GM19023 (cell line): ENCODE data around the gene PM20D1.
A peak's percentile ranks its signal among the peaks of the same experiment; 100 is the strongest.
"Not testable (repeated sequence)": the region's sequence is repeated elsewhere in the genome, so short reads cannot be mapped to it uniquely, and the experiment has no call there.

Experiments
- ATAC-seq: cut with Tn5 transposase; IDR thresholded peaks from one replicate; pipeline ENCODE4 v1.9.1; 2021; ENCODE audit warnings: mild to moderate bottlenecking, moderate library complexity; ENCODE audit not compliant: unreplicated experiment

PM20D1 gene

DNA sequence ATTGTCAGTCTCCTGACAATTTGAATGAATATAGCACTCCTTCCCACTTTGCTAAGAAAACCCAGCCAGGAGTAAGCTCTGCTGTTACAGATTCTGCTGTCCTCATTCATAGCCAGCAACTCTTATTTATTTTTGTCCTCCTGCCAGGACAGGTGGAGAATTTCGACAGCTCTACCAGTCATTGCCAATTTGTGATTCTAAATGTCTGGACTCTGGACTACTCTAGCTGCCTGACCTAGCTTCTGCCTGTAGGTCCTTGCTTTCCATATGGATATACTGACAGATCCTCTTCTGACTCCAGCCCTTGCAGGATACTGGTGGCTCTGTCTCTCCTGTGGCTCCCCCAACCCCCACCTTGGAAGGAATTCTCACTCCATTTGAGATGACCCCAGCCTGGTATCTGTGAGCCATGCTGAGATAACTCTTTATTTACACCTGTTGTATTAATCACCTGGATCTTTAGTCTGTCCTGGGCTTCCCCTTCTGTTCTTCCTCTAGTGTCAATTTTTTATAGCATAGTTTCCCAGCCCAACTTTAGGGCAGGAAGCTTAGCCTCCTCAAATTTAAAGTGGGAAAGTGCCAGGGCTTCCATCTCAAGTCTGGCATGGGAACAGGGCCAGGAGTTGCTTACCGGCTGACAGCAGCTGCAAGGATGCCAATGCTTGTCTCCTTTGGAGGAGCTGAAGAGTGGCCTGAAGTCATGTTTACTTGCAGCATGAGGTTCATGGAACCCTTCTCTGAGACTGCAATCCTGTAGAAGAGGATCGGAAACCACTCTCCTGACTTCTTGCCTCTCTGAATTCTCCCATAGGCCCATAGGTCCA, 6.7 kb downstream of the PM20D1 start:
- no peak for ATAC-seq

DNA sequence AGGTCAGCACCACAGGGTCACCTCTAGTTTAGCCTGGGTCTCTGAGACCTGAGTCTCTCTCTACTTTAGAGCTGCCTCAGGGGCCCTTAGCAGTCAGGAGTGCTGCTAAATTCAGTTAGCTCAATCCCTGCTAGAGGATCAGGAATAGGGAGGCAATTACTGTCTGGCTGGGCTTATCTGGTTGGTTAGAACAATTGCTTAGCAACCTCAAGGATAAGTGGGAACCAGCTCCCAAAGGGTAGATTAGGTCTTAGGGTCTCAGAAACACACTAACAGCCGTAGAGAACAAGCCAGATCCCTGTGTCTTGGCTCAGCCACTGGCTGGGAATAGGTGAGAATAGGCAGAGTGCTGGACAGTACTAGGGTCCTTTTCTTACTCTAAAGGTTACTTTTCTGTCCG, 7.7 kb downstream of the PM20D1 start:
- no peak for ATAC-seq

DNA sequence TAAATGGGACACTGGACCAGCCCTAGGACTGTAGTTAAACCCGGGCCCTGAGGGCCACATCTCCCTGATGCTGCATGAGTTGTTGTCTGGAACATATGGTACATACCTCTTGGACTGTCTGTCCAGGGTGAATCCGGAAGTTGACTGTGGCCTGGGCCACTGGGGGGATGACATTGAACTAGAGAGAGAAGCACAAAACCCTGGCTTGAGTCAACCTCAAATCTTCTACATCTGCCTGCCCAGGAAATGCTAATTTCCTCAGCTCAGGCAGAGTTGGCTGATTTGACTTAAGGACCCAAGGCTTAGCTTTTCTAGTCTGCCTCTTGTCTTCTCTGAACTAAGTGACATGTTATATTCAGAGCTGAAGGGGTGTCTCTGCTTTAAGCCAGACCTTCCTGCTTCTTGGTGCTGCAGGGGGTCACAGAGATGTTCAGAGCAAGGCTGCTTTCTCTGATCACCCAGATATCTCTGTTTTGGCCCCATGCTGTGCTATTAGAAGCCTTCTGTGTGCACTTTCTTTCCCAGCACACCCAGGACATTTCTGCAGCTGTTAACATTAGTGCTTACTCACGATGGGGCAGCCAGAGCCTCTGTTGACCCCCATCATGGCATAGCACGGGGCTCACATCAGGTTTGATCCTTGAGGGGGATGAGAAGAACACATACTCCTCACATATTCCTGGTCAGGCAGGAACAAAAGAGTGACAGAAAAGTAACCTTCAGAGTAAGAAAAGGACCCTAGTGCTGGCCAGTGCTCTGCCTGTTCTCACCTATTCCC, 9.6 kb downstream of the PM20D1 start:
- ATAC-seq: no peak

DNA sequence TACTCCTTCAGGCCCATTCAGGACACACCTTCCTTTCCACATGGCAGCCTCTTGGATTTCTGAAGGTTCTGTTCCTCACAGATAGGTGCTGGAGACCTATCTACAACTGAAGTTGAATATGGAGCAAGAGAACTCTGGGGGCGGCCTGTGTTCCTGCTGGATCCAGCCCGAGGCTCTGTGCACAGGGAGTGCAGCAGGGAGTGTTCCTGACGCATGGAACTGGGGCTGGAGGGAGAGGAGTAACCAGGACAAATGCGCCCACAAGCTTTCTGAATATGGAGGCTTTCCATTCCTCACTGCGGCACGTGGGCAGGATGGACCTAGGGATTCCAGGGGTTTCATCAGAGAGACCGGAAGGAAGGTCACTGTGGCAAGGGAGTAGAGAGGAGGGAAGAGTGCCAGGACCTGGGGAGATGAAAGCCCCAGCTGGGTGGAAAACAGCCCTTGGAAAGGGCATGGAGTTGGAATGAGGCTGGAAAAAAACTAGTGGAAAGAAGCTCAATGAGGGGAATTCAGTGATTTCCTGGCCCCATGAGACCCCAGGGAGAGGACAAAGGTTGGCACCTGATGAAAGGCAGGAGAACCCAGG, 12.5 kb downstream of the PM20D1 start:
- ATAC-seq: no peak

DNA sequence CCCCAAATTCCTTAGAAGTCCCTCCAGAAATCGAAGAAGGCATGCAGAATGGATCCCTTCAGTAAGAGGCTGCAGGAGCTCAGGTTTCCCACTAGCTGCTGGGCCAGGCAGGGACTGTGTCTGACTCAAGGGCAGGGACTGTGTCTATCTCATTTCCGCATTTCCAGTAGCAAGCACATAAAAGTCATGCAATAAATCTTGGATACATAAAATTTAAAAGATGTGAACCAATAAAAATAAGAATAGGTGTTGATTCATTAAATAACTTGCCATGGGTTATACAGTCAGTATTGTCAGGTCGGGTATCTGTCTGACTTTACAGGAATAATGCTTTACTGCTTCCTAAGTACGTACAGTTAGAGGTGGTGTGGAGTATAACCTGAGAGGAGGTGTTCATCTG, 15.2 kb downstream of the PM20D1 start:
- no peak for ATAC-seq

DNA sequence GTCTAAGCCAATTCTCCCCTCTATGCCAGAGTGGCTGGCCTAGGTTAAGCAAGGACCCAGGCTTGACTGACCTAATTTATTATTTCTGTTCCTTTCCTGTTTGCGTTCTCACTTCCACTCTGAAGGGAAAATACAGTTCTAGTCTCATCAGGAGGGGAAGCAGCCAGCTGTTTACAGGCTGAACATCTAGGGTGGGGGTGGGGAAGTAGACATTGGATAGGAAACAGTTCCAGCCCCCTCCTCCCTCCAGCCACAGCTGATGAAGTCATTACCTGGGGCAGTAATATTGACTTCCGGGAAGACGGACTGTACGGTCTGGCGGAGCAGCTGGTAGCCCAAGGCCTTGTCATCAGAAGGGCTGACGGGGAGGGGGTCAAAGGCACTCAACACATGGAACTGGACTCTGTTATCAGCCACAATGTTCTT, 17.6 kb downstream of the PM20D1 start:
- ATAC-seq: no peak

DNA sequence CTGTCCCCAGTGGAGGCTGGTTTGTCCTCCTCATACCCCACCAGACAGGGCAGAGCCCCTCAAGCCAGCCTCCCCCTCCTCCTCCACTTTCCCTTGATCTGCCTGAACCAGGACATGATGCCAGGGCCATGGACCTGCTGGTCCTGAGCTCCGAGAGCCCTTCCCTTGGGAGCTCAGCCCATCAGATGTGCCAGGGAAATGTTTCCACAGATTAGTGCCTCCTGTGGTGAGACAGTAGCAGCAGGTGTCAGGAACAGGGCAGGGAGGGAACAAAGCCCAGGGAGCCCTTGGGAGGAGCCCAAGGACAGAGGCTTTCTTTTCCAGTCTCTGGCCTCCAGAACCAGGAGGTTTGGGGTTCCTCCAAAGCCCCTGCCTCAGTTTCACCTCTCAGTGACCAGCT, 22.3 kb downstream of the PM20D1 start:
- no peak for ATAC-seq

DNA sequence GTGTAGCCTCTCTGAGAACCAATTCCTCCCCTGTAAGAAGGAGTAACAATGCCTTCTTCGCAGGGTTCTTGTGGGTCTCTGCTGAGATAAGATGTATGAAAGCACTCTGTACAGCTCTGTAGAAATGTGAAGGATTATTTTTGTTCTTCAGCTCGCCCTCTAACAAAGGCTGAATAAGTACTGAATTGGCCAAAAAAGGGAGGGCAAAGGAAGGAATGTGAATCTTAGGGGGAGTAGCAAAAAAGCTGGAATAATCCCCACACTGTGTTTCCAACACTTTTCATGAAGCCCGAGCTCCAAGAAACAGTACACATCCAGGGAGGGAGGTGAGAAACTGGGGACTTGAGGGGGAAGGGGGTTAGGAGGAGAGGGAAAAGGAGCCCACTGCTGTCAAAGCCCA, 22.9 kb downstream of the PM20D1 start:
- no peak for ATAC-seq

DNA sequence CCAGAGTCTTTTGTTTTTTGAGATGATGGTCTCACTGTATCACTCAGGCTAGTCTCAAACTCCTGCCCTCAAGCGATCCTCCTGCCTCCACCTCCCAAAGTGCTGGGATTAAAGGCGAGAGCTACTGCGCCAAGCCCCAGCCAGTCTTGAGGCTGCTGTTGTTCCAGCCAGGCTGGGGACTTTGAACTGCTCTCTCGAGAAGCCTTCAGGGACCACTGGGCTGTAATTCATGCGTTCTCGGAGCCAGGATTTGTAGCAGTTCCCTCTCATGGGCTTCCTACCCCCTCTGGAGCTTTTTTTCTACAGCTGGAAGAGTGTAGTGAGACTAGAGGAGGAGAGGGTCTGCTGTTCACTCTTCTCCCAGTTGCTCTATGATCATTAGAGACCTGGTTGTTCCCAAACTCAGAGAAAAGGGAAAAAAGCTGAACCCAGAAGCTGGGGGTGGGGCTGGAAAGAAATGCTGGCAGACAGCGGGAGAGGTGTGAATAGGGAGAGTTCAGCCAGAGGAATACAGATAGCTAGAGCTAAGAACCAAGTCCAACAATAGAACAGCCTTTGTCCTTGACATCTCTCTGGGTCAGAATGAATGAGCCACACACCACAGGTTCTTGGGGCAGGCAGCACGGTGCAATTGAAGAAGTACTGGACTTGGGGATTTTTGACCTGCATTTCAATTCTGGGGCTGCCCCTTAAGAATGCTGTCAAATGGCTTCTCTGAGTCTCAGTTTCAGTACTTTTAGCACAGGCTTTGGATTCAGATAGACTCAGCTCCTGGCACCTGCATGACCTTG, 23.7 kb downstream of the PM20D1 start:
- ATAC-seq: no peak

DNA sequence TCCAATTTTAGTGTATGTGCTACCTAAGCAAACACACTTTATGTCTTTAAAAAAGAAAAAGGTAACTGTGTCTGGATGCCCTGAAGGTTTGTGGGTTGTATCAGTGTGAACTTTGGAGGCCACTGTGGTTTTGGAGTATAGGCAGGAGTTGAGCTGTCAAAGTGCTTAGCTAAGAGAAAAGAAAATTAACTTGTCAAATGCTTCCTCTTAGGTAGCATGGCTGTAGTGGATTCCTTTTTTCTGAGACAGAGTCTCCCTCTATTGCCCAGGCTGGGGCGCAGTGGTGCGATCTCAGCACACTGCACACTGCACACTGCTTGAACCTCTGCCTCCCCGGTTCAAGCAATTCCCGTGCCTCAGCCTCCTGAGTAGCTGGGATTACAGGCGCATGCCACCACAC, 25.8 kb downstream of the PM20D1 start:
- no peak for ATAC-seq

DNA sequence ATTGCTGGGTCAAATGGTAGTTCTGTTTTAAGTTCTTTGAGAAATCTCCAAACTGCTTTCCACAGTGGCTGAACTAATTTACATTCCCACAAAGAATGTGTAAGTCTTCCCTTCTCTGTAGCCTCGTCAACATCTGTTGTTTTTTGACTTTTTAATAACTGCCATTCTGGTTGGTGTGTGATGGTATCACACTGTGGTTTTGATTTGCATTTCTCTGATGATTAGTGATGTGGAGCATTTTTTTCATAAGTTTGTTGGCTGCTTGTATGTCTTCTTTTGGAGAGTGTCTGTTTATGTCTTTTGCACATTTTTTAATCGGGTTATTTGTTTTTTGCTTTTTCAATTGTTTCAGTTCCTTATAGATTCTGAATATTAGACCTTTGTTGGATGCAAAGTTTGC, 26.7 kb downstream of the PM20D1 start:
- ATAC-seq: not testable (repeated sequence)

DNA sequence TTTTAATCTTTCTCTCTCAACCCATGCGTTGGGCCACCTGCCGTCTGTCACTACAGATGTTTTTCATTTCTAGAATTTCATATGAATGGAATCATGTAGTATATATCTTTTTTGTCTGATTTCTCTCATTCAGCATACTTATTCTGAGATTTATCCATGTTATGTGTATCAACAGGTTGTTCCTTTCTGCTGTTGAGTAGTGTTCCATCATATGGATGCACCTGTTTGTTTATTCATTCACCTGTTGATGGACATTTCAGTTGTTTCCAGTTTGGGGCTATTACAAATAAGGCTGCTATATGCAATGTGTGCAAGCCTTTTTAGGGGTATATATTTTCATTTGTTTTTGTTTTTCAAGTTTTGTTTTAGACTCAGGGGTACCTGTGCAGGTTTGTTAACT, 27.5 kb downstream of the PM20D1 start:
- no peak for ATAC-seq

DNA sequence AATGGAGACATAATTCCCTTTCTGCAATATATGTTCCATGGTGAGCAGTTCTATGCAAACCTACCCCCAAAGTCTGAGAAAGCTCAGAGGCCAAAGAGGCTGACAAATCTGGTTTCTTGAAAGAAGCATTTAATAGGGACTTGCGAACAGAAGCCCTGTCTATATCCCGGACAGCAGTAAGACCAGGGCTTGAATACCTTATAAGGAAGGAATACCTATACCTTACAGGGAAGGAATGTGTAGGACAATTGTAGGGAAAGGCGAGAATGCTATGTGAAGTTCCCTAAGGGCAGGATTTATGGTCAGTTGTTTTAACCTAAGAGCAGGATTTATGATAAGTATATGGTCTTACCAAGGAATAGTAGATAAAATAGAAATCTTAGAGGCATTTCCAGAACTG, 31.9 kb downstream of the PM20D1 start:
- ATAC-seq: no peak

DNA sequence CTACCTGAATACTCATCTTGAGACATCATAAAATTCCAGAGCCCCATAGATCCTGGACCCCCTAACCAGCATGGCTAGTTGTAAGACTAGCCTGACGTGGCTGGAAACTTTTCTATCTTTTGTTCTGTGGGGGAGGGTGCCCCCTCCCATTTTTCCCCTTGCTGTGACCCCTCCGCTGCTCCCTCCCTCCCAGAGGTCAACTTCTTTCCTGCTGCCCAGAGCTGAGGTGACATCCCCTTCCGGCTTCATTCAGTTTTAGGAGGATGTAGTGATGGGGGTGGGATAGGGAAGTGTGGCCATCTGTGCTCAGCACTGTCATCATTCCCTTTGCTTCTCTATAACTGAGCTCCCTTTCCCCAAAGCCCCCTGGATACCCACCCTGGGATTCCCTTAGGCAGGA, 32.6 kb downstream of the PM20D1 start:
- no peak for ATAC-seq

DNA sequence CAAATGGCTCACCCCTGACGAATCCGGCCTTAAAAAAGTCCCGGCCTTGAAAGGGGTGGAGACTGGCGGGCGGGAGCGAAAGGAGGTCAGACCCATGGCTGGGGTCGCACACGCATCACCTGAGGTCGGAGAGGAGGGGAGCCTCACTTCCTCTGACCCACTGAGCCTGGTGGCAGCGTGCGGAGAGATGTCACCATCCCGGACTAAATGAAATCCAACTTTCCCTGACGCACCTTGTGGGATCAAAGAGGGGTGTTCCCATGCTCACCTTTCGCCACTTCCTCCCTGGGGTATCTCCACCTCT, 36.2 kb downstream of the PM20D1 start:
- ATAC-seq: no peak

DNA sequence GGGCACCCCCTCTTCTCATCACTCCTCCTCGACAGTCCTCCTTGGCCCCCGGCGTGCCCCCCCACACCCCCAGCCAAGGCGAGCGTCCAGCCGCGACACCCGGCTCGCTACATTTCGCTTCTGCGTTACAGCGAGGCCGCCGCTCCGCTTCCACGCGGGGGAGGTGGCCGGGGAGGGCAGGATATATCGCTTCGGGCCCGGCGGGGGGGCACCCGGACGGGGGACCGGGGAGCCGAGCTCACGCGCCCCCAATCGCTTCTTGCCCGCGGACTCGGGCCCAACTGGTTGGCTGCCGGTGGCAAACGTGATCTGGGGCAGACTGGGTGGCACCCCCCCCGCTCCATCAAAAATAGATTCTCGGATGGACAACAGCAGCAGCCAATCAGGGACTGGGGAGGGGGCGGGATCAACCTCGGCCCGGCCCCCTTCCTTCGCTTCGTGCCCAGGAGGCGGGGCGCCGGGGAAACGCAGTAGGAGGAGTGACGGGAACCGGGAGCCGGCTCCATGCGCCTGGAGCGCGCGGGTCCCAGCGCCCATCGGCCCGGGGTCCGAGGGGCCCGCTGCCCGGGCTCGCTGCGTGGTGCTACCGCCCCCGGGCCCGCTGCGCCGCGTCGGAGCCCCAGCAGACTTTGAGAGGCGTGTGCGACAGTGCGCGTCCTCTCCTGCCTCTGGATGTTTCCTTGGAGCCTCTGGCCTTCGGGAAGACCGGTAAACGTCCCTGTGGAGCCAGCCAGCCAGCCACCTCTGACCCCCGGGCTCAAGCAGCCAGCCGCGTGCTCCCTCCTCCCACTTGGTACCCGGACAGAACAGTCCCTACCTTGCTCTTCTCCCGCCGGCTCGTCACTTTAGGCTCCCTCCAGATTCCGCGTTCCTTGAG, 36.8 kb downstream of the PM20D1 start, which contains the start of gene SLC41A1:
Gene SLC41A1 (minus strand): TSS at position 321 of the 877 bp plus-strand sequence. CDS start 2,757 bp downstream, outside the sequence.
- ATAC-seq: peak; percentile 84

DNA sequence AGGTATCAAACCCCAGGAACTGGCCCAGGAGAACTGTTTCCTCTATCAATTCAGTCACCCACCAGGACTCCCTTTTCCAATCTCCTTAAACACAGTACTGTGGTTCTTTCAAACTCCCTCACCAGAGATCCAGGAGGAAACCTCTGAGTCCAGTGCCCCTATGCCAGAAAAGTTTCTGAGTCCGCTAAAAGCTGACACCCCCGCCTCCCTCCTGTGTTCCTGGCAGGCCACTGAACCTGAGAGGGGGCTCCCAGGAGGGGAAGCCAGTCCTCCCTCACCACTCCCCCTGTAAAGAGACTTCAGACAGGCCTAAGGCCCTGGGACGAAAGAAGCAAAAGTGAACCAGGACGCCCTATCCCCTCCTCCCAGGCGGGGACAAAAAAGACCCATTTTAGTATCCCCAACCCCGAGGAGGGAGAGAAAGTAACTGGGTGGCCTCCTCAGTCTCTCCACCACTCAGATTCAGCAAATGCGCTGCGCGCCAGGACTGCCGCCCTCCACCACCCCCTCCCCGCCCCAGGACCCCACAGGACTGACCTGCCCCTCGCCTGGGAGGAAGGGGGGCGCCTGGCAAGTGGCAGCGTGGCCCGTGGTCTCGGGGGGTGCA, 37.6 kb downstream of the PM20D1 start:
- ATAC-seq: peak; percentile 12

DNA sequence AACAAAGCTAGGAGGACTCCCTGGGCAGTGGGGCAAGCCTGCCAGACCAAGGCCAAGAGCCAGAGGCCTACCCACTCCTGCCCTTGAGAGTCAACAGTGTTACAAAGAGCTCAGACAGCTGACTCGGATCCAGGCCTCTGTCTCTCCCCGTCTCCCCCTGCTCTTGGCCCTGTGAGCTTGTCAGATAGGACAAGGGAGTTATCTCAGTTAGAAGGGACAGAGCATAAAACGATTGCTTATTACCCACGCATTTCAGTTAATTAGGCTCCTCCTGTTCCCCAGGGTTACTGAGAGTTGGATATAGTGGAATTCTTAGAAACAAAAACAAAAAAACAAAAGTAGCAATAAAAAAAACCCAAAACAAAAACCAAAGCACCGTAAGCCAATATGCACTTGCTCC, 38.3 kb downstream of the PM20D1 start:
- ATAC-seq: no peak

DNA sequence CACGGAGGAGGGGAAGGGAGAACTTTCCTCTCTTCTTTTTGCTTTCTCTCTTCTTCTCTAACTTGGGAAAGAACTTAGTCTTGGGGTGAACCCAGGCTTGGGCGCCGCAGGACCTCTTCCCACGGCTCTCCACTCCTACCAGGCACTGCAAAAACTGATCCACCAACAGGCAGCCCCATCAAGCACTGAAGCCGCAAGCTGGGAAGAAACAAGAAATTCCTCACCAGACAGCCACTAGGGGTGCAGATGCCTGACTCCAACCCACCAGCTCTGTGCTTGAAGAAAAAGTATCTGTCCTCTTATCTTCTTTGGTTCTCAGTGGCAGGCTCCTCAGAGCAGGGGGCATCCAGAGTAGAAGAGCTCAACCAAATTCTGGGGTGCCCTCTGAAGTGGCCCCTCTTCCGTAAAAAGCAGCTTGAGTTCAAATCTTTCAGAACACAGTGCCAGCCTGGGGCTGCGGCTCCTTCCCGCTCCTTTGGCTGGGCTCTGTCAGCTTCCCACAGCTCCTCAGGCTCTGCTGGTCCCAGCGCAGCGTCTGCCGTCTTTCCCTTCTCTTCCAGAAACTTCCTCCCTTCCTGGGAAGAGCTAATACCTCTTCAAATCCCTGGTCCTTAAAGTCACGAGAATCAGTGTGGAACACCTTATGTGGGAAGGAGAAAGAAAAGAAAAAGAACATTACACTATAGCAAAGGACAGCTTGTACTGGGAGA, 39.3 kb downstream of the PM20D1 start:
- no peak for ATAC-seq
